Gastrocnemius medialis (tissue), 4 donors: ENCODE results near the gene CDC42EP2.

Experiments used
- POLR2A ChIP-seq, 2 donors: fragments of 450-650 bp; IDR thresholded peaks; one replicate each; pipeline ENCODE4 v1.6.1; 2017; ENCODE audit warnings: antibody characterized with exemption in 2 of 2, mild to moderate bottlenecking in 2 of 2, moderate library complexity in 2 of 2
- TF ChIP-seq, protein P1 (sequence below), 5 experiments: fragments of 450-650 bp in 3 of 5; fragments of 200-600 bp in 2 of 5; sonication (generic) in 2 of 5; IDR thresholded peaks in 4 of 5; conservative IDR thresholded peaks in 1 of 5; 1 replicate in 4 of 5; 2 replicates in 1 of 5; pipeline ENCODE4 v1.5.1; 2016 to 2019; ENCODE audit warnings: antibody characterized with exemption in 5 of 5, mild to moderate bottlenecking in 3 of 5, moderate library complexity in 3 of 5

DNA sequence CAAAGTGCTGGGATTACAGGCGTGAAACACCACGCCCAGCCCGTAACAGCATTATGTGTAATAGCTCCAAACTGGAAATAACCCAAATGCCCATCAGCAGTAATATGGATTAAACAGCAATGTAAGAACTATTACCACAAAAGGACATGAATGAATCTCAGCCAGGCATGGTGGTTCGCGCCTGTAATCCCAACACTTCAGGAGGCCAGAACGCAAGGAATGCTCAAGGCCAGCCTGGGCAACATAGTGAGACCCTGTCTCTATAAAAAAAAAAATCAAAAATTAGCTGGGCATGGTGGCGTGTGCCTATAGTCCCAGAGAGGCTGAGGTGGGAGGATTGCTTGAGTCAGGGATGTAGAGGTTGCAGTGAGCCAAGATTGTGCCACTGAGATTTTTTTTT lies 15.9 kb downstream of the CDC42EP2 start:
- TF ChIP-seq POLR2A (IDR thresholded peaks at IDR 0.05) = no peak
- TF ChIP-seq, protein P1, sequence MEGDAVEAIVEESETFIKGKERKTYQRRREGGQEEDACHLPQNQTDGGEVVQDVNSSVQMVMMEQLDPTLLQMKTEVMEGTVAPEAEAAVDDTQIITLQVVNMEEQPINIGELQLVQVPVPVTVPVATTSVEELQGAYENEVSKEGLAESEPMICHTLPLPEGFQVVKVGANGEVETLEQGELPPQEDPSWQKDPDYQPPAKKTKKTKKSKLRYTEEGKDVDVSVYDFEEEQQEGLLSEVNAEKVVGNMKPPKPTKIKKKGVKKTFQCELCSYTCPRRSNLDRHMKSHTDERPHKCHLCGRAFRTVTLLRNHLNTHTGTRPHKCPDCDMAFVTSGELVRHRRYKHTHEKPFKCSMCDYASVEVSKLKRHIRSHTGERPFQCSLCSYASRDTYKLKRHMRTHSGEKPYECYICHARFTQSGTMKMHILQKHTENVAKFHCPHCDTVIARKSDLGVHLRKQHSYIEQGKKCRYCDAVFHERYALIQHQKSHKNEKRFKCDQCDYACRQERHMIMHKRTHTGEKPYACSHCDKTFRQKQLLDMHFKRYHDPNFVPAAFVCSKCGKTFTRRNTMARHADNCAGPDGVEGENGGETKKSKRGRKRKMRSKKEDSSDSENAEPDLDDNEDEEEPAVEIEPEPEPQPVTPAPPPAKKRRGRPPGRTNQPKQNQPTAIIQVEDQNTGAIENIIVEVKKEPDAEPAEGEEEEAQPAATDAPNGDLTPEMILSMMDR (IDR thresholded peaks at IDR 0.05 in 4 of 5, conservative IDR thresholded peaks at IDR 0.05 in 1 of 5) = no peak
